HL-60/S4 treated with phorbol 12-myristate 13-acetate at 8.2 ng/mL for 4 days and 3 days (cell line): ENCODE results near the gene CPNE4.
"Not testable (repeated sequence)": the region's sequence is repeated elsewhere in the genome, so short reads cannot be mapped to it uniquely, and the experiment has no call there.

Experiments used
- in situ Hi-C: fragments of 300-500 bp; cut with MboI; formaldehyde crosslinking; loops from 2 replicates; pipeline ENCODE4 v1.15.0; 2022; ENCODE audit warnings: low sequenced_read_pairs

CPNE4 gene

GRCh38 chr3:131972091-131972490, 62.7 kb downstream of the CPNE4 start:
- in situ Hi-C loops = no loop called here

- in situ Hi-C loops = not testable (repeated sequence)
Measured at GRCh38 chr3:131963442-131963841, 71.4 kb downstream of the CPNE4 start.

- in situ Hi-C loops = no loop called here
Measured at GRCh38 chr3:131962982-131963381, 71.8 kb downstream of the CPNE4 start.

GRCh38 chr3:131960324-131960723, 74.5 kb downstream of the CPNE4 start:
- in situ Hi-C loops = no loop called here

GRCh38 chr3:131957980-131958379, 76.8 kb downstream of the CPNE4 start:
- in situ Hi-C loops = no loop called here

- in situ Hi-C loops = no loop called here
Measured at GRCh38 chr3:131957511-131957910, 77.3 kb downstream of the CPNE4 start.

- in situ Hi-C loops = no loop called here
Measured at GRCh38 chr3:131948806-131949205, 86.0 kb downstream of the CPNE4 start.

GRCh38 chr3:131944676-131945075, 90.1 kb downstream of the CPNE4 start:
- in situ Hi-C loops = no loop called here

GRCh38 chr3:131933665-131934064, 101.1 kb downstream of the CPNE4 start:
- in situ Hi-C loops = no loop called here

- in situ Hi-C loops = no loop called here
Measured at GRCh38 chr3:131928593-131928992, 106.2 kb downstream of the CPNE4 start.

- in situ Hi-C loops = no loop called here
Measured at GRCh38 chr3:131925571-131925970, 109.2 kb downstream of the CPNE4 start.

GRCh38 chr3:131922356-131922755, 112.5 kb downstream of the CPNE4 start:
- in situ Hi-C loops = no loop called here

- in situ Hi-C loops = no loop called here
Measured at GRCh38 chr3:131917006-131917405, 117.8 kb downstream of the CPNE4 start.

GRCh38 chr3:131914090-131914691, 120.6 kb downstream of the CPNE4 start:
- in situ Hi-C loops = no loop called here

GRCh38 chr3:131912255-131912654, 122.6 kb downstream of the CPNE4 start:
- in situ Hi-C loops = no loop called here

GRCh38 chr3:131907796-131908195, 127.0 kb downstream of the CPNE4 start:
- in situ Hi-C loops = no loop called here

GRCh38 chr3:131903988-131904415, 130.8 kb downstream of the CPNE4 start:
- in situ Hi-C loops = no loop called here

GRCh38 chr3:131901686-131902085, 133.1 kb downstream of the CPNE4 start:
- in situ Hi-C loops = no loop called here

GRCh38 chr3:131900891-131901290, 133.9 kb downstream of the CPNE4 start:
- in situ Hi-C loops = no loop called here

- in situ Hi-C loops = no loop called here
Measured at GRCh38 chr3:131899021-131899420, 135.8 kb downstream of the CPNE4 start.

GRCh38 chr3:131898346-131898745, 136.5 kb downstream of the CPNE4 start:
- in situ Hi-C loops = no loop called here

- in situ Hi-C loops = no loop called here
Measured at GRCh38 chr3:131896285-131896684, 138.5 kb downstream of the CPNE4 start.

- in situ Hi-C loops = no loop called here
Measured at GRCh38 chr3:131895766-131896165, 139.0 kb downstream of the CPNE4 start.
